NCI-H510A (cell line): ENCODE measurements around the gene RTL3.

Experiments used
- DNase-seq: peaks from one replicate; lab custom pipeline; 2025; lab: John Stamatoyannopoulos, UW

The RTL3 gene

DNA sequence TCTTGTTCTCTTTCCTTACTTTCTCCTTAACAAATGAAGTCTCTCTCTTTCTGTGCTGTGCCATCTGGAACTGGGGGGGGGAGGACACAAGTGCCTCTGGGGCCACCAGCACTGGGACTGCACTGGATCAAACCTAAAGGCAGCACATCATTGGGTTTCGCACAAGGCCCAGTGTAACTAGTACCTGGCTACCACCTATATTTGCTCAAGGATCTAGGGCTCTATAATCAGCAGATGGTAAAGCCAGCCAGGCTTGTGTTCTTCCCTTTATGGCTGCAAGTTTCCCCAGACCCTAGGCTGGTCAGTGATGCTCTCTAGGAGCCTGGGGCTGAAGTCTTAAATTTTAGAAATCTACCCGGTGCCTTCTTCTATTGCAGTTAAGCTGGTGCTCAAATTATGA lies 40.1 kb downstream of the RTL3 start:
- no peak for DNase-seq

DNA sequence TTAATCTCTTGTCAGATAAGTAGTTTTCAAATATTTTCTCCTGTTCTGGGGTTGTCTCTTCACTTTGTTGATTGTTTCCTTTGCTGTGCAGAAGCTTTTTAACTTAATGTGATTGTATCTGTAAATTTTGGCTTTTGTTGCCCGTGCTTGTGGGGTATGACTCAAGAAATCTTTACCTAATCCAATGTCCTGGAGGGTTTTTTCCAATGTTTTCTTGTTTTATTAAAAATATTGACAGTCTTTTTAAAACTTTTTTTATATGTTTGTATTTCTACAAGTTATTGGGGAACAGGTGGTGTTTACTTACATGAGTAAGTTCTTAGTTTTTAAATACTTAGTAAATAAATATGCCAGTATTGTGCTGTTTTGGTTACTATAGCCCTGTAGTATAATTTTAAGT lies 44.9 kb downstream of the RTL3 start:
- no peak for DNase-seq
